Bronchial epithelial cell (primary cell): Measurements from ENCODE around the gene GPR152. TPM values are rescaled to one million over a fixed set of nuclear protein-coding genes. Genes with fewer than 3 reads are reported as not detected.

Experiments used
- DNase-seq: peaks from one replicate; pipeline ENCODE4 v3.0.0-alpha.2; 2010; ENCODE audit warnings: low read depth
- FAIRE-seq: peaks from 2 replicates; lab custom pipeline; 2011; peaks lifted over from hg19 to GRCh38; lab: Jason Lieb, UNC
- H3K27me3 ChIP-seq: 2 replicates; pipeline ENCODE4 v1.5.1; 2011; ENCODE audit warnings: low read length; ENCODE audit not compliant: control insufficient read depth, insufficient read depth
- H3K36me3 ChIP-seq: 2 replicates; pipeline ENCODE4 v1.5.1; 2011; ENCODE audit warnings: low read length; ENCODE audit not compliant: control insufficient read depth, insufficient read depth
- H3K4me3 ChIP-seq: 2 replicates; pipeline ENCODE4 v1.5.1; 2011; ENCODE audit warnings: mild to moderate bottlenecking, low read depth, low read length, control low read depth
- CTCF ChIP-seq: IDR thresholded peaks from 2 replicates; pipeline ENCODE4 v1.5.1; 2011; ENCODE audit warnings: mild to moderate bottlenecking, moderate library complexity, low read length, control low read depth, inconsistent platforms; ENCODE audit not compliant: insufficient read depth, severe bottlenecking
- total RNA-seq: library from RNA; depleted of rRNA; stranded (reverse); fragments of >200 nt; gene quantifications from 2 replicates; pipeline ENCODE4 v1.2.1, GENCODE V29; 2014

GPR152 gene
- total RNA-seq, 1 donor from 2014 or later, result not detected

GRCh38 chr11:67415501-67416304 is 36.8 kb downstream of the GPR152 start, which contains the start of gene CARNS1:
Gene CARNS1, plus strand, starts transcription at chr11:67415678. Its CDS starts 522 bp downstream, at chr11:67416200.
- TF ChIP-seq CTCF, result no peak
- Histone ChIP-seq H3K27me3 (peaks cover 4% of the 10 kb centered on the region), H3K36me3 (no peaks in the 10 kb centered on the region), H3K4me3 (no peak within 1 kb of the TSS)
- no peak for FAIRE-seq
- no peak for DNase-seq

- DNase-seq (no peak), FAIRE-seq (peak; percentile 60)
- TF ChIP-seq CTCF, result no peak
- no peak overlapping the region for H3K4me3 ChIP-seq
- no peaks in the 10 kb centered on the region for H3K36me3 ChIP-seq
- H3K27me3 ChIP-seq, result peaks cover 8% of the 10 kb centered on the region
Observed at GRCh38 chr11:67413266-67413849, 39.2 kb downstream of the GPR152 start.

GRCh38 chr11:67412495-67413179 is 39.9 kb downstream of the GPR152 start:
- no peak for TF ChIP-seq CTCF
- FAIRE-seq, result no peak
- no peaks in the 10 kb centered on the region for H3K36me3 ChIP-seq
- H3K27me3 ChIP-seq, result peaks cover 10% of the 10 kb centered on the region
- no peak for DNase-seq
- H3K4me3 ChIP-seq, result no peak overlapping the region

- FAIRE-seq (no peak), DNase-seq (no peak)
- H3K27me3 ChIP-seq, result peaks cover 10% of the 10 kb centered on the region
- no peak overlapping the region for H3K4me3 ChIP-seq
- TF ChIP-seq CTCF, result no peak
- no peaks in the 10 kb centered on the region for H3K36me3 ChIP-seq
Observed at GRCh38 chr11:67411785-67412152, 40.8 kb downstream of the GPR152 start.

- no peak for FAIRE-seq
- no peak overlapping the region for H3K4me3 ChIP-seq
- DNase-seq, result no peak
- no peaks in the 10 kb centered on the region for H3K36me3 ChIP-seq
- TF ChIP-seq CTCF, result no peak
- peaks cover 10% of the 10 kb centered on the region for H3K27me3 ChIP-seq
Observed at GRCh38 chr11:67410984-67411784, 41.3 kb downstream of the GPR152 start.
